HG02610 (cell line): ENCODE results near the gene ANKRD11.
"Not testable (repeated sequence)": the region's sequence is repeated elsewhere in the genome, so short reads cannot be mapped to it uniquely, and the experiment has no call there.

ENCODE experiments used
- ATAC-seq: cut with Tn5 transposase; IDR thresholded peaks from one replicate; pipeline ENCODE4 v1.9.1; 2021; ENCODE audit warnings: mild to moderate bottlenecking, moderate library complexity; ENCODE audit not compliant: unreplicated experiment

The ANKRD11 gene

DNA sequence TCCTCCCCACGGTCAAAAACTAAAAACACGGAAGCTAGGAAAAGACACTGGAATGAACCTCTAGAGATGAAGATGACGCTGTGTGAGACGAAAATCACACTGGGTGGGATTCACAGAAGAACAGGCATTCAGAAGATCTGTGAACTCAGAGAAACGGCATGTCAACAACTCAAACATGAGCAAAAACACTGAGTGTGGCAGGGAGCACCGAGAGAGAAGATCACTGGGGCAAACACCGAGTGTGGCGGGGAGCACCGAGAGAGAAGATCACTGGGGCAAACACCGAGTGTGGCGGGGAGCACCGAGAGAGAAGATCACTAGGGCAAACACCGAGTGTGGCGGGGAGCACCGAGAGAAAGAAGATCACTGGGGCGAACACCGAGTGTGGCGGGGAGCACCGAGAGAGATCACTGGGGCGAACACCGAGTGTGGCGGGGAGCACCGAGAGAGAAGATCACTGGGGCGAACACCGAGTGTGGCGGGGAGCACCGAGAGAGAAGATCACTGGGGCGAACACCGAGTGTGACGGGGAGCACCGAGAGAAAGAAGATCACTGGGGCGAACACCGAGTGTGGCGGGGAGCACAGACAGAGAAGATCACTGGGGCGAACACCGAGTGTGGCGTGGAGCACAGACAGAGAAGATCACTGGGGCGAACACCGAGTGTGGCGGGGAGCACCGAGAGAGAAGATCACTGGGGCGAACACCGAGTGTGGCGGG, 100.7 kb downstream of the ANKRD11 start:
- not testable (repeated sequence) for ATAC-seq

DNA sequence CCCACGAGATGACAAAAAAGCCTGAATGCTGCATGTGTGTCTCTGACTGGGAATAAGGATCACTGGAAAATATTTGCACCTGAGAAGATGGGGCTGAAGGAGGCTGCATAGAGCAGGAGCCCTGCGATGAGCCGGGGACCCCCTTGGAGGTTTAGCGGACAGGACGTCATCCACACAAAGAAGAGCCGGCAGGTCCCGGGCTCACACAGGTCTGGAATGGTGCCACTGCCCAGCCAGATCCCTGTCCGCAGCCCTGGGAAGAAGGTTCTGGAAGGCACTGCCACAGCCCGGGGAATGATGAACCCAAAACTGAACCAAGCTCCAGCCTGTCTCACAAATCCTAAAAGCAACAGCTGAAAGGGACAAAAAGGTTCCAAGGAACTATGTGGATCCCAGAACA, 101.8 kb downstream of the ANKRD11 start:
- no peak for ATAC-seq

DNA sequence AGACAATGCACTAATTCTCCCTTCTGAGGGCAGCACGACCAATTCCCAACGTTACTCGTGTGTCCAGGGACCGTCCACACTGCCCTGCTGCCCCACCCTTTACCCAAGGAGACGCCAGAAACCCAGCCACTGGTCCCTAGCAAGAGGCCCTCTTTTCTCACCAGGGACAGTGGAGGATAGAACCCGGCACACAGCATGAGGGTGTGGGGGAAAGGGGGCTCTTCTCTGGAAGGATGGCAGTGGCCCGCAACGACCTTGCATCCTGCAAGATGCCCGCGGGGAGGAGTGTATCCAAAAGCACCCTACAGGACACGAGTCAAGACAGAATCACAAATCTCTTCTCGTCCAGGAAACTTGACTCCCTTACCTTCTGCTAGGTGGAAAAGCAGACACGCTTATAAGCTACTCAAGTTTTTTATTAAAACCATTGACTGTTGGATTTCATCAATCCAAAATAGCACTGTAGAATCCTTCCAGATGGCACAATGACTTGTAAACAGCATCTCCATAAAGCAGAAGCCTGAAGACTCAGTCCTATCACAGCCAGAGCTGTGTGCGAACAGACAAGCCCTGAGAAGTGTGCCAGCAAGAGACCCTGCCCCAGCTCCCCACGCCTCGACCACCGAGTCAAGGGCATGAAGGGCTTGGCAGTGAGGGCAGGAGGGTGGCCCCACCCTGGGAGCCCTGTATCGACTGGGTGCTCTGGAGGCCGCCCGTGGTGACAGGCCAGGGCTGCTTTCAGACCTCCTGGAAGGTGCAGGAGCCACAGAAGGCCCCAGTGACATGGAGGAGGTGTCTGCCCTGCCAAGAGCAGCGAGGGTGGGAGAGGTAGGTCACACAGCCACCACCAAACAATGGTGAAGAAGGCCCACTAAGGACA, 103.8 kb downstream of the ANKRD11 start:
- no peak for ATAC-seq

DNA sequence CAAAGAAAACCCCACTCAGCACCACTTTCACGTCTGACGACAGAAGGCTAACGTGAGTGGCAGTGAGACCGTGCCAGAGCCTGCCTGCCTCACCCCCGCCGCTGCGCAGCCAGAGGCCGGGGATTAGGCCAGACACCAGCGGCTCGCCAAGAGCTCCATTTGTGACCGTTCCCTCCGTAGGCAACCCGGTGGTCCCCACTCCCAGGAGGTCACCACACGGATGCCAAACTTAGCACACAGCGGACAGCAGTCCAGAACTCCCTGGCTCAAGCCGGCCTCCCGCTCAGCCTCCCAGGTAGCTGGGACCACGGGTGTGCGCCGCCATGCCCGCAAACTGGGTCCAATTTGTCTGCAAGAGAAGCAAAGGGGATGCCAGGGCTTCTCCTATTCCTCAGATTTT, 104.6 kb downstream of the ANKRD11 start:
- ATAC-seq = no peak

DNA sequence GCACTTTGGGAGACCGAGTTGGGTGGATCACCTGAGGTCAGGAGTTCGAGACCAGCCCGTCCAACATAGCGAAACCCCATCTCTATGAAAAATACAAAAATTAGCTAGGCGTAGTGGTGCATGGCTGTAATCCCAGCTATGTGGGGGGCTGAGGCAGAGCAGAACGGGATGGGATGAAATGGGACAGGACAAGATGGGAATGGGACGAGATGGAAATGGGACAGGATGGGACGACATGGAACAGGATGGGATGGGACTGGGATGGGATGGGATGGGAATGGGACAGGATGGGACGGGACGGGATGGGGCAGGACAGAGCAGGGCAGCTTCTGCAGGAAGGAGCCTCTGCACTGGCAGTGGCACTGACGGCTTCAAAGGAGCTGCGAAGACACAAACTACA, 106.1 kb downstream of the ANKRD11 start:
- ATAC-seq = no peak

DNA sequence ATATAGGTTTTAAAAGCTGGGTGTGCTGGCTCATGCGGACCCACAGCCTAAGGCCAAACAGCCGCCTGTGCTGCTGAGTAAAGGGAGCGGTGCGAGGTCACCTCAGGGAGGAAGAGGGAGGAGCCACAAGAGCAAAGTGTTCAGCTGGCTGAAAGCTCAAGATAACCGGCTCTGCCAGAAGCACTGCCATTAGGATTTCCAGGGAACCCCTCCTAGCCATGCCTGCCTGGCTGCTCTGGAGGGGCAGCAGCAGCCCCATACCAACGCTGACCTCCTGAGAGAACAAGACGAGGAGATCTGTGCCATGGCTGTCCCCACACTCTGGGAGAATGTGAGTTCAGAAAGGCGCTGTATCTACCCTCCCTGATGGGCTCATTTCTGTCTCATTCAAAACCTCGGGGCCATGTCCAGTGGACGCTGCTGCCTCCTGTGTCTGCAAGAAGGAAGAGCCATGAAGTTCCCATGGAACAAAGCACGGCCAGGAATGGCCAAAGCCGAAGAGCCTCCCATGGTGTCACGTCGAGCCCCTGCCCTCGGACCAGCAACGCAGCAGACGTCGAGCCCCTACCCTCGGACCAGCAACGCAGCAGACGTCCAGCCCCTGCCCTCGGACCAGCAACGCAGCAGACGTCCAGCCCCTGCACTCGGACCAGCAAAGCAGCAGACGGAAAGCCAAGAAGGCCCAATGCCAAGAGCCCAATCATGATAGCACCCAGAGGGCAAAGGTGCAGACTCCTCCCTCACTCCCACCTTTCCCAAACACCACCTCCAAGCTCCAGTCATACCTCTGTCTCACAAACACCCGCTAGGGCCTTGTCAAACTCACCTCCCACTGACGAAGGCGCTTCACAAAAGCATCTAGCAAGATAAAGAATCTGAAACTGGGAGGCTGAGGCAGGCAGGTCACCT, 107.0 kb downstream of the ANKRD11 start:
- ATAC-seq = no peak

DNA sequence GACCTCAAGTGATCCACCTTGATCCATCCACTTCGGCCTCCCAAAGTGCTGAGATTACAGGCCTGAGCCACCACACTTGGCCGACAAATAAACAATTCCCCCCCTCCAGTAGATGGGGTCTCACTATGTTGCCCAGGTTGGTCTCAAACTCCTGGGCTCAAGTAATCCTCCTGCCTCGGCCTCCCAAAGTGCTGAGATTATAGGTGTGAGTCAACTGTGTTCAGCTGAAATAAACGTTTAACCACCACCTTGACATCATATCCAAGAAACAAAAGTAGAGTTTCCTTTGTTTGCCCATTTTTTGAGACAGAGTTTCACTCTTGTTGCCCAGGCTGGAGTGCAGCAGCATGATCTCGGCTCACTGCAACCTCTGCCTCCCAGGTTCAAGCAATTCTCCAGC, 107.8 kb downstream of the ANKRD11 start:
- not testable (repeated sequence) for ATAC-seq

DNA sequence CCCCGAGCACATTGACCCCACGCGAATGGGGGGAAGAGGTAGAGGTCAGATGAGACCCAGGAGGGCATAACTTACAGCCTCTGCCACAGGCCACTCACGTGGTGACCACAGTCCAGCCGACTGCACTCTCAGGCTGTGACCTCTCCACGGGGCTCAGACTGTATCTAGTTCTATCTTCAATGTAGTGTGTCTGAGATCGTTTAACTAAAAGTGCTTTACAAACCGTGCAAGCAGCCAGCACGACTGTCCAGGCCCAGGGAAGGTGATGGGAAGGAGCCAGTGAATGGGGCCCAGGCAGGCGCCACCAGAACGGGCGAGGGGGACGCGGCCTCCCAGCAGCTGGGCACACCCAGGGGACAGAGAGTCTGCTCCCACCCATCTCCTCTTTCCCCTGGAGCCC, 108.6 kb downstream of the ANKRD11 start:
- no peak for ATAC-seq

DNA sequence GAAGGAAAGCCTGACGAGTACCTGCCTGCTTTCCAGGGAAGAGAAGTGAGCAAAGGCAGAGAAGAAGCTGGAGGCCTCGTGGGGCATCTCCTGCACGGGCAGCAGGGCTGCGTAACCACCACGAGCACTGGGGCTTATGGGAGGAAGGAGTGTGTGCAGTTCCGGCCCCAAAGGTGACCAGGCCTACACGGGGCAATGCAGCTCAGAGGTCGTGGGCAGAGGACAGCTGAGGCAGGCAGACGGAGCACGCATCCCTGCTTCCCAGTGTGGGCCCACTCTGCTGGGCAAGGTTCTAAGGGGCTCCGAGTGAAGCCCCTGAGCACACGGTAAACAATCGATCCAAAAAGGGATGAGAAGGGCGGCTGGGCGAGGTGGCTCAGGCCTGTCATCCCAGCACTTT, 109.7 kb downstream of the ANKRD11 start:
- no peak for ATAC-seq

DNA sequence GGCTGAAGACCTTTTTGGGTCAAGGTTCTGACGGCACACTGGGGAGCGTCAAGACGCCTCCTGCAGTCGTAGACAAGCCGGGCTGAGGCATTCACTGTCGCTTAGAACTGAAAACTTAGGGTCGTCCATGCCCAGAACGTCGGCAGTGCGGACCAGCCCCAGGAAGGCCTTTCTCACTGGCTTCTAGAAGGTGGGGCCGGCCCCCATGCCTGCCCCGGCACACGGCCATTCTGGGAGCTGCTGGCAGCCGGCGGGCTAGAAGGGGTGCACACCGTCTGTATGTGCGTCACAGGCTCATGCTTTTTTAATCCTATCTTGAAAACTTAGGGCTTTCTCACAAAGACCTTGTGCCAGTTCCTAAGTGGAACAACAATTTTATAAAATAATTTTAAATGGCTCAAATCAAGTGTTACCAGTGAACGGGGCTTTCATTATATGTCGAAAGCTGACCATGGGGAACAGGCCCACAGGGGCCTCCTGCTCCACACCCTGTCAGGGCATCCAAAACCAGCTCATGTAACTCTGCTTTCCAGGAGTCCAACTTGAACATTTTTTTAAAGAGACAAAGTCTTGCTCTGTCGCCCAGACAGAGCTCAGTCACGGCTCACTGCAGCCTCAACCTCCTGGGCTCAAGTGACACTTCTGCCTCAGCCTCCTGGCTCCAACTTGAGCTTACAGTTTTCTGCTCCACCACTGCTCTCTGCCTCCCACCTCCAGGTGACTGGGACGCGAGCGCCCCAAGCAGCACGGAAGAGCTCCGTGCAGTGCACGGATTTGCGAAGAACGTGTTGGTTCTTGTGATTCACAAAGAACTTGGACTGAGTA, 111.2 kb downstream of the ANKRD11 start:
- no peak for ATAC-seq

DNA sequence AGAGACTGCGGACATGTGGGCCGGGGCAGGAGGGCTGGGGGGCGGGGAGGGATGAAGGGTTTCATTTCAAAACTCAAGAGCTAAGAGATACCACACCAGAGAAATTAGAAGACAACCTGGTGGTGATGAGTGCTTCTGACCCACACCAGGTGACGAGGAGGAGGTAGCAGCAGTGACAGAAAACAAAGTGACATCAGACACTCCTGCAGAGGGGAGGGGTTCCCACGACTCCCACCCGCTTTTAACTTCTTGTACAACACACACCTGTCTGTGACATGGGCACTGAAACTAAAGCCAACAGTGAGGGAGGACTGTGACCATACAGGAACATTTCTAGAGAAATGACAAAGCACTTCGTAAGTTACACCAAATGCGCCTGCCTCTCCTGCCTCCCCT, 112.9 kb downstream of the ANKRD11 start:
- no peak for ATAC-seq

DNA sequence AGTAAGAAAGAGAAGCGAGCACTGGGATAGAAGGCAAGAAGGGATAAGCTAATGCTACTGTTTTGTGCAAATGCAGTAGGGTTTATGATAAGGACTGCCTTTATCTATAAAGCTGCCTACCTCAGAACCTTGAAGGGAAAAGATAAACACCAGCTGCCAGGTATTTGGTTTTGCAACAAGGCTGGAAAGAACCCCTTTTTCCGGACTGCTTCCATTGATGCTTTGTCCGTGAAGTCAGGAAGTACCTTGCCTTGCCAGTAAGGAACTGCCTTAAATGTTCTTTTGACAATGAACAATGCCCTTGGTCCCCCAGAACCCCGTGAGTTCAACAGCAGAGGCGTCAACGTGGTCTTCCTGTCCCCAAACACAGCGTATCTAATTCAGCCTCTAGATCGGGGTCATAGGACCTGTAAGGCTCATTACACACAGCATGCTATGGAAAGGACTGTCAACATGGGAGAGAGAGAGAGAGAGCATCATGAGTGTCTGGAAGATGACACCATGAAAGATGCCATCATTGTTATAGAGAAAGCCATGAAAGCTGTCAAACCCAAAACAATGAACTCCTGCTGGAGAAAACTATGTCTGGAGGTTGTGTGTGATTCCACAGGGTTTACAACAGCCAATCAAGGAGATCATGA, 113.4 kb downstream of the ANKRD11 start:
- no peak for ATAC-seq

DNA sequence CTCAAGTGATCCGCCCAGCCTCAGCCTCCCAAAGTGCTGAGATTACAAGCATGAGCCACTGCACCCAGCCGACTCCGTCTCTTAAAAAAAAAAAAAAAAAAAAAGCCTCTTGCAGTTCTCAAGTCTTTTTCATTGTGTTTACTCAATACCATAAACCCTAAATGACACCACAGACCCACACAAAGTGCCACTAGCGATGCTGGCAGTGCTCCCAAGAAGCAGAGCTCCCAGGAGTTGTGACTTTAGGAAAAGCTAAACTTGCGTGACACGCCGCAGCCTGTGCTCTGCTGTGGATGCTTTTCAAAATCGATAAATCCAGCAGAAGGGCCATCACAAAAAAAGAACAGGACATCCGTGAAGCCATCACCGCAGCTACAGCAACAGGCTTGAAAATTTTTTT, 114.7 kb downstream of the ANKRD11 start:
- no peak for ATAC-seq

DNA sequence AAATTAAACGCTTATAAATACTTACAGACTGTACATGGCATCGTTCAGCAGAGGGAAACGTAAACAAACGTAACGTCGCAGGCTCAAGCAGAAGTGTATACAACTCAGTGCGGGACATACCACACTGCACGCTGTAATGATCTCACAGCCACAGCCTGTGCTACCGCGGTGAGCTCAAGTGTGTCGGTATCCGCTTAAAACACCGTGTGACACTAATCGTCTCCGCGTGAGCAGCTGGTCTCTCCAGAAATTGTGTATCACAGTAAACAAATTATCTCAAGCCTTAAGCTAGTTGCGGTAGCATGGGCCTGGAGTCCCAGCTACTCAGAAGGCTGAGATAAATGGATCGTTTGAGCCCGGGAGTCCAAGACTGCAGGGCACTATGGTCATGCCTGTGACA, 115.3 kb downstream of the ANKRD11 start:
- no peak for ATAC-seq

DNA sequence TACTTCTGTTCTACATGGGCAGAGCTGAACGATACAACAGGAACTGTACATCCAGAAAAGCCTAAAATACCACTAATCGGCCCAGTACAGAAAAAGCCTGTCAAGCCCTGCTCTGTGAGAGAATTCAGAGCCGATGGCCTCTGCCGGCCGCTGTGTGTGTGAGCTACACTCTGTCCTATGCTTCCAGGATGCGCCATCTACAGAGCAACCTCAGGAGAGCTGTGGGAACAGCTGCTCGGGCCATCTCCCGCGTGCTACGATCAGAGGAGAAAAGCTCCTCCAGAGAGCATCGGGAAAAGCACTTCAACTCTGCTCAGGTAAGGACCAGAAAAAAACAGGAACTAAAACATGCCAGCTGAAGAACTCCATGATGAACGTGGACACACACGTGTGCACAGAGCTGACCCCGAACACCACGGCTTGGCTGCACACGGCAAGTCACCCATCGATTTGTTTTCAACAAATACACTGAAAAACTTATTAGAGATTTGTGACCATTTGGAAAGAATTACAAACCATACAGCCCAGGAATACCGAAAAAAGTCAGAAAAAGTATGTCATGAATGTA, 115.9 kb downstream of the ANKRD11 start:
- ATAC-seq = no peak

DNA sequence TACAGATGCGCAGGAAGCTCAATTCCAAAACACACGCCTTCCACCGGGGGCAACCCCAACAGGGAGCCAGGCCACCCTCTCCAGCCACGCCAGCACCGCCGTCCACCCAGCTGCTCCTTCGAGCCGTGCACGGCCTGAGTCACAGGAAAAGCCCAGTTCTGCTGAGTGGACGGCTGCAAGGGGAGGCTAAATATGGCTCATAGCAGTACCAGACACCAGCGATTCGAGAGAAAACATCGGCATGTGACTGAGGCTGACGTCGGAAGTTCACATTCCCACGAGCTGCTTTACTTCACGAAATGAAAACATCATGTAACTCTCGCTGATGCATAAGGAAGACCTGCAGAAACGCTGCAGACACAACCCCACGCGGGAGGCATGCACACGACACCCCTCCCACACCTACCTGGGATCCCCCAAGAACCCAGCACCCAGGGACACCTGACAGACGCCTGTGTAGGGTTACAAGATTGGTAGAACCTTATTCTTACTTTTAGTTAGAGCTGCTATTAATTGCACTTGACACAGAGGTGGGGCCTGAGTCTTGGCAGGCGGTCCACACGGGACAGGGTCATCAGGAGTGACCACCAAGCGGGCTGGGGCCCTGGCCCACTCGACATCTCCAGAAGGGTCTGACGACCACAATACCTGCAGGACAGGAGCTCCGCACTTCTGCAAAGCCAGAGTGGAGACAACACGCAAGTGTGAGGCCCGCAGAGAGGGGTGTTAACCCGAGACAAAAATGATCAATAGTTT, 116.8 kb downstream of the ANKRD11 start:
- ATAC-seq = no peak

DNA sequence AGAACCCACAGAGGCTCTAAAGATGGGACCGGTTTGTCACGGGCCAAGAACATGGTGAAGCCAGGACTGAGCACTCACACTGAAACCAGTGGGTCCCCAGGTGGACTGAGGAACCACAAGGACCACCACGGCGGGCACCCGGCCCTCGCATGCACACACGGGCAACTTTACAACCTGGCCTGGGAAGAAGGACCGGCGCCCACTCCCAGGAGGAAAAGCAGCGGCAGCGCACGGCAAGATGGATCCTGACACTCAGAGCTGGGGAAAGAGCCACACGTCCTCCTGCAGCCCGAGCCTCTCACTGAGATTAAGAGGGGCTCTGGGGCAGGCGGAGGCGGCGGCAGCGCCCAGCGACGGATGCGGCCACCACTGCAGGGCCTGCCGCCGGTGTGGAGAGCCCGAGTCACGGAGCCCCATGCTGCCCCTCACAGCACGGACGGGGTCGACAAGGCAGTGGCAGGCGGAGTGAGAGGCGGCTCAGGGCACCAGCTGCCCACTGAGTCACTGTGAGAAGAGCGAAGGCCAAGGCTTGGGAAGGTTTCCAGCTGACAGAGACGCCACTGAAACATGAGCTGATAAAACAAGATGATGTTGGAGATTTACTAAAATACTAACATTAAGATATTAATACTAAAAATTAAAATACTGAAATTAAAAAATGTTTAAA, 118.3 kb downstream of the ANKRD11 start:
- no peak for ATAC-seq

DNA sequence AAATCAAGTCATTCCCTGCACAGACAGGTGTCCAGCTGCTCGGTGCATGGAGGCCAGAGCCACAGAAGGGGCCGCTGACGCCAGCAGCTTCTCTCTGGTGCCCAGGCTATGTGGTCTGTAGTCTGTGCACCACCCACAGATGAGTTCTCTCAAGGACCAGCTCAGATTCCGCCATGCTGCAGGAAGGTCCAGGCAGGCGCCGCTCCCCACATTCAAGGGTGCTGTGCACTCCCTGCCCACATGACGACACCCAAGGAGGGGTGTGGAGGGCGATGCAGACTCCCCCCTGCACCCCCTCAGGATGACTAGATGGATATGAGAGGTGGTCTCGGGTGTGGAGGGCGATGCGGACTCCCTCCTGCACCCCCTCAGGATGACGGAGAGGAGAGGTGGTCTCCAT, 119.0 kb downstream of the ANKRD11 start:
- no peak for ATAC-seq
